Choroid plexus epithelial cell (primary cell): ENCODE measurements around the gene ANAPC4.

Source experiments
- DNase-seq: peaks from one replicate; pipeline ENCODE4 v3.0.0-alpha.2; 2010; ENCODE audit warnings: low read depth
- H3K4me3 ChIP-seq: 2 replicates; pipeline ENCODE4 v1.5.1; 2011; ENCODE audit warnings: low read depth, mild to moderate bottlenecking, control low read depth, low read length, moderate library complexity
- TF ChIP-seq, protein P1 (sequence below): conservative IDR thresholded peaks from 2 replicates; pipeline ENCODE4 v1.5.1; 2011; ENCODE audit warnings: low read depth, mild to moderate bottlenecking, control low read depth, inconsistent platforms, low read length, moderate library complexity

ANAPC4 gene

DNA sequence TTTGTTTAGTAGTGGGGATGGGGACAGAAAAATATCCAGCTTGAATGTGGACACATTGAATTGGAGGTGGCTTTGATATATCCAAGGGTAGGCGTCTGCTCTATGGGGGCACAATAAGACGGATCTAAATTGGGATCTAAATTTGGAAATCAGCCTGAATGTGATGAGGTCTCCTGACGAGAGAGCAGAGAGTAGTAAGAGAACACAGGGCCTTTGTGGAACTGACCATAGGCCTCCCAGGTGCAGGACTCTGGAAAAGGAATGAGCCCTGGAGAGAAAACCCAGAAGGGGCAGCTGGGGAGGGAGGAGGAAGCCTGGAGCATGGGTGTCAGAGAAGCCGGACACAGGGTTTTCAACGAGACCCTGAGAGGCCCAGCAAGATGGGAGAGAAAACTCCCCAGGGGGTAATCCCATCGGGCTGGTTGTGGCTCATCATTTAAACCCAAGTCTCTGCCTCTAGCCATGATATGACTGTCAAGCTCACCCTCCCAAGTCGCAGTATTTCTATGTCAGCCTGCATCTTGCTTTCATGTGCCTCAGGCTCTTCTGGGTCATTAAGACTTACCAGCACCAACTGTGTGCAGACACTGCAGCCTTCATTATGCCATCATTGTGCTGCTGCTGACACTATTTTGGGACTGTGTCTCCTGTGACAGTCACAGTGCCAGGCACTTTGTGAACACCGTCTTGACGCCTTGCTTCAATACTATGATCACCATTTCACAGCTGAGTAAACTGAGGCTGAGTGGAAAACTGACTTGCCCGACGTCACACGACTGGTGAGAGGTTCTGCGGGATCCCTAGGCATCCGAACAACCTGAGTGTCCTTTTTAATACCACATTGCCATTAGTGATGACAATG lies 57.1 kb downstream of the ANAPC4 start:
- no peak for DNase-seq
- TF ChIP-seq, protein P1, sequence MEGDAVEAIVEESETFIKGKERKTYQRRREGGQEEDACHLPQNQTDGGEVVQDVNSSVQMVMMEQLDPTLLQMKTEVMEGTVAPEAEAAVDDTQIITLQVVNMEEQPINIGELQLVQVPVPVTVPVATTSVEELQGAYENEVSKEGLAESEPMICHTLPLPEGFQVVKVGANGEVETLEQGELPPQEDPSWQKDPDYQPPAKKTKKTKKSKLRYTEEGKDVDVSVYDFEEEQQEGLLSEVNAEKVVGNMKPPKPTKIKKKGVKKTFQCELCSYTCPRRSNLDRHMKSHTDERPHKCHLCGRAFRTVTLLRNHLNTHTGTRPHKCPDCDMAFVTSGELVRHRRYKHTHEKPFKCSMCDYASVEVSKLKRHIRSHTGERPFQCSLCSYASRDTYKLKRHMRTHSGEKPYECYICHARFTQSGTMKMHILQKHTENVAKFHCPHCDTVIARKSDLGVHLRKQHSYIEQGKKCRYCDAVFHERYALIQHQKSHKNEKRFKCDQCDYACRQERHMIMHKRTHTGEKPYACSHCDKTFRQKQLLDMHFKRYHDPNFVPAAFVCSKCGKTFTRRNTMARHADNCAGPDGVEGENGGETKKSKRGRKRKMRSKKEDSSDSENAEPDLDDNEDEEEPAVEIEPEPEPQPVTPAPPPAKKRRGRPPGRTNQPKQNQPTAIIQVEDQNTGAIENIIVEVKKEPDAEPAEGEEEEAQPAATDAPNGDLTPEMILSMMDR: no peak
- no peak overlapping the region for H3K4me3 ChIP-seq

DNA sequence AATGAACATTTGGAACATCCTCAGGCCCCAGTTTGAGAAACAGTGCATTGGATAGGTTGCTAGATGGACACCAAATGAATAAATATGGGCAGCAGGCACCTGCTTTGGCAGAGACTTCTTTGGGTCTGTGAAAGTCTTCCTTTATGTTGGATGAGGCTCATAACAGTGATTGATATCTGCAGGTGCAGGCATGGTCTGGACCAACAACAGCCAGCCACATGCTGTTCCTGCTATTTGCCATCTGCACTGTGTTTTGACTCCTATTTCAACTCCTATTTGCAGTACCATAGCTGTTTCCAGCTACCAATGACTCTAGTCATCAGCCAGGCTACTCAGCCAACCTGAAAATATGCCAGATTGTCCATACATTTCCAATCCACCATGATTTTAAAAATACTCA lies 60.9 kb downstream of the ANAPC4 start:
- no peak for DNase-seq
- TF ChIP-seq, protein P1: no peak
- no peak overlapping the region for H3K4me3 ChIP-seq

DNA sequence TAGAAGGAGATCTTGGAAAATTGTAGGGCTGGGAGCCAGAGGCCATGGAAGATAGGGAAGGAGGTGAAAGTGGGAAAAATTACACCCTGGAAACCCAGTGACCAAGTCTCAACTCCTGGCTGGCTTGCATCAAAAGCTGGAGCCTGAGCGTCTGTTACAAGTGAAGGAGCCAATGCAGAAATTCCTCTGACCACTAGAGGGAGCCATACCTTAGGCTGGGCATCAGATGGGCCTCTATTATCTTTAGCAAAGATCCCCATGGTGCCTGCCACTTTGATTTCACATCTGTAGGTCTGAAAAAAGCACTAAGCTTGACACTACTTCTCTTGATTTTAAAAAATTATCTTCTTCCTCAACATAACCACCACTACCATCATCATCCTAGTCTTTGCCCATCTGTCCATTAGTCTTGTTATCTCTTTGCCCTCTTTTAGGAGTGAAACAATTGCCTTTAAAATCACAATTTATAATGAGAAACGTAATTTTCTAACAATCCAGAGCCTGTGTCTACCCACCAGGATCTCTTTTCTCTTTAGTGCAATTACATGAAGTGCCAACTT lies 62.9 kb downstream of the ANAPC4 start:
- no peak overlapping the region for H3K4me3 ChIP-seq
- DNase-seq: peak; percentile 88
- TF ChIP-seq, protein P1: peak; percentile 98

DNA sequence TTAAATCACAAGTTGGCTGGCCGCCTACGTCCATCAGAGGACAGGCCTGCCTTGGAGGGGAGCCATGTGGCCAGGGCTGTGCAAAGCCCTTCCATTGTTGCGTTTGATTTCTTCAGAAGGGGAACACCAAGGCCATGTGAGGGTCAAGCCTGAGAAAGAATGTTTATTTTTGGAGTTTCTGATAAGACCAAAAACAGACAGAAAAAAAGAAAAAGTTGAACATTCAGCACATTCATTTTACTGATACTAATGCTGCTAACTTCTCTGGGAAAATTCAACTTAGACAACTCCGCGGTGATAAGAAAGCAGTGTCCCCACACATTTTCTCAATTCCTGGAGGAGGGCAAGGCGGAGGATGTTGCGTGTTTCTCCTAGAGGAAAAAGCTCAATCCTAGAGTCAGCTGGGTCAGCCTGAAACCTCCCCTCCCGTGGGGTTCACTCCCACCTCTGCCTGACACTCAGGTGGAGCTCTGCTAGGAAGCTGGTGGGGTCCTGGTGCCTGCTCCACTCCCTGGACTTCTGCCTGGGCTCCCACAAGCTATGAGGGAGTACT lies 63.5 kb downstream of the ANAPC4 start:
- DNase-seq: peak; percentile 60
- TF ChIP-seq, protein P1: no peak
- H3K4me3 ChIP-seq: no peak overlapping the region

DNA sequence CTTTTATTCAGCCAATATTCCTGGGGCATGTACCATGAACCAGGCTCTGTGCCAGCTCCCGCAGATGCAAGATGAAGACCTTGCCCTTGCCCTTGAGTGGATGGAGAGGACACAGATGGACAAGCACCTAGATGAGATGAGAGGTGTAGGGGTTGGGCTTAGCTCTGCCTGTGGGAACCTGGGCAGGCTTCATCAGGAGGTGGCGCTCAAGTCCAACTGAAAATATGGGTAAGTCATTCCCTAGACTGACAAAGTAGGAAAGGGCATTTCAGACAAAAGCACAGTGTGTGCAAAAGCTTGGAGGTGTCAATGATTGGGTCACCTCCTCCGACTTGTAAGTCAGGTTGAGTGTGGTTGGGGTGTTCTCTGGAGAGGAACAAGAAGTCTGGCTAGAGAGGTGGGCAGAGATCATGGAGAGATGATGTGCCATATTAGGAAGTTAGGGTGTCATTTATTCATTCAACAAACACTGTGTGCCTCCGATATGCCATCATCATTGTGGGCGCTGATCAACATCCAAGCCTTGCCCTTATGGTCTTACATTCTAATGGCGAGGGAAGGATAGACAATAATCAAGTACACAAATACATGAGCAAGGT lies 64.6 kb downstream of the ANAPC4 start:
- TF ChIP-seq, protein P1: peak; percentile 93
- no peak overlapping the region for H3K4me3 ChIP-seq
- peak; percentile 83 for DNase-seq

DNA sequence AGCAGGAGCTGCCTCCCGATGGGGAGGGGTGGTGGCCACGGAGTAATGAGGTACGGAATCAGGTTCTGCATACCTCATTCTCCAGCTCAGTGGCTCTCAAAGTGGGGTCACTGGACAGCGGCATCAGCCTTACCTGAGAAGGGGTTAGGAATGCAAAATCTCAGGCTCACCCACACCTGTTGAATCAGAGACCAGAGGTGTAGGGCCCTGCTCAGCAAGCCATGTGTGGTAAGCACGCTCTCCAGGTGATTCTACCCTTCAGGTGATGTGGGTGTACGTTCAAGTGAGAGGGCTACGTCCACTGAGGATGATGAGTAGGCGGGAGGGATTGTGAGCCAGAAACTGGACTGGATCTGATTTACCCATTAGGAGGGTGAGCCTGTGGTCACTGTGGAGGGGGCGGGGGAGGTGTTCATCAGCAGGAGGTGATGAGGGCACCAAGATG lies 65.8 kb downstream of the ANAPC4 start:
- TF ChIP-seq, protein P1: no peak
- no peak for DNase-seq
- no peak overlapping the region for H3K4me3 ChIP-seq
